ENCODE results near the gene FURIN. TPM values are rescaled to one million over a fixed set of nuclear protein-coding genes. Genes with fewer than 3 reads are reported as not detected.
"Not testable (repeated sequence)": the region's sequence is repeated elsewhere in the genome, so short reads cannot be mapped to it uniquely, and the experiment has no call there.

The FURIN gene
- total RNA-seq, 1 donor from 2014 or later, result 933 TPM

- intact Hi-C loops (cut with micrococcal nuclease), result no loop called here
Observed at GRCh38 chr15:90895571-90896117, 27.3 kb downstream of the FURIN start.

DNA sequence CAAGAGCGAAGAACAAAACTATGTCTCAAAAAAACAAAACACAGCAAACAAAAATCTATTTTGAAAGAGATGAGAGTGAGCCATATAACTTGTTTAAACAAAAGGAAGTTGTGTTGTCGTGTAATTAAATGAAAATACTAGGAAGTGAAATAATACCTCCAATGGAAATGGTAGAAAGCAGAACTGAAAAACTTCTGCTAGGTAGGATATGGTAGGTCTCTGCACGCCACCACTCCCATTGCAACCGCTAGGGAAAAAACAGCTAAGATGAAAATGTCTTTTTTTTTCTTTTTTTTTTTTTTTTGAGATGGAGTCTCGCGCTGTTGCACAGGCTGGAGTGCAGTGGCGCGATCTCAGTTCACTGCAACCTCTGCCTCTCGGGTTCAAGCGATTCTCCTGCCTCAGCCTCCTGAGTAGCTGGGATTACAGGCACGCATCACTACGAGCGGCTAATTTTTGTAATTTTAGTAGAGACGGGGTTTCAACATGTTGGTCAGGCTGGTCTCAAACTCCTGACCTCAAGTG, 28.8 kb downstream of the FURIN start:
- intact Hi-C loops (cut with micrococcal nuclease), result not testable (repeated sequence)

- intact Hi-C loops (cut with micrococcal nuclease), result loop anchor here (1.0 to 10.0 kb wide), 5 partner anchors 23 to 367 kb away; partner anchors contain the start of gene BLM
Observed at GRCh38 chr15:90901175-90902039, 33.0 kb downstream of the FURIN start.

GRCh38 chr15:90902040-90902839, 33.9 kb downstream of the FURIN start:
- intact Hi-C loops (cut with micrococcal nuclease), result loop anchor here (1.0 to 10.0 kb wide), 5 partner anchors 22 to 367 kb away; partner anchors contain the start of gene BLM

GRCh38 chr15:90902840-90903732, 34.7 kb downstream of the FURIN start, which contains the start of gene MAN2A2:
Gene MAN2A2 (plus strand): TSS chr15:90903302. CDS start chr15:90904208, 906 bp downstream.
- intact Hi-C loops (cut with micrococcal nuclease), result loop anchor here (1.0 to 10.0 kb wide), 7 partner anchors 21 to 368 kb away; partner anchors contain the start of genes BLM and RCCD1

DNA sequence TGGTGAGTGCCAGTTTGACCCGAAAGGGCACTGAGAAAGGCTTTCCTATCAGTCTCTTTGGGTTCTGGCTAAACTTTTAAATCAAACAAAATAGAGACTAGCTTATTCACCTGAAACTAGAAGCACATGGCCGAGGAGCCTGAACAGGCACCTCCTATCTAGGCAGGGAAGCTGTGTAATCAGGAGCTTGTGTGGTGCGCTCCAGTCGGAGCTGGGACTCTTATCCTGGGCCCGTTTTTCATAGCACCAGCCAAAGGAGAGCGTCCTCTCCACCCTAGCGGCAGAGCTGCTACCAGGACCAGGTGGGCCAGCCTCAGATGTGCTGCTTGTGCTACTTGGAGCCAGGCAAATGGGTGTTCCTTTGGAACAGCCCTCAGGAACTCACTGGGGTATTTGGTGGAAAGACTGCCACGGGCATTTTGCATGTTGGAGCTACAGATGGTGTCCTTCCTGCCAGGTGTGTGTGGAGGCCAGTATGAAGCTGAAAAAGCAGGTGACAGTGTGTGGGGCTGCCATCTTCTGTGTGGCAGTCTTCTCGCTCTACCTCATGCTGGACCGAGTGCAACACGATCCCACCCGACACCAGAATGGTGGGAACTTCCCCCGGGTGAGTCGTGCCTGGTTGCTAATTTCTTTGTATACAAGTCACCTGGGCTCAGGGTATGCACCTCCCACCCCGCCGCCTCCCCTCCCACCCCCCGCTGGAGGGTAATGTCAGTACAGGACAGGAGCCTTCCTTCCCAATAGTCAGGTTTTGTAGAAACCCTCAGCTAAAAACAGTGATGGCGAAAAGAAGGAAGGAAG, 35.5 kb downstream of the FURIN start:
- intact Hi-C loops (cut with micrococcal nuclease), result loop anchor here (1.0 to 10.0 kb wide), 4 partner anchors 30 to 369 kb away; partner anchors contain the start of gene RCCD1

GRCh38 chr15:90904746-90905145, 36.4 kb downstream of the FURIN start:
- intact Hi-C loops (cut with micrococcal nuclease), result loop anchor here (10.0 kb wide), 1 partner anchor 370 kb away; no protein-coding TSS in a partner anchor

DNA sequence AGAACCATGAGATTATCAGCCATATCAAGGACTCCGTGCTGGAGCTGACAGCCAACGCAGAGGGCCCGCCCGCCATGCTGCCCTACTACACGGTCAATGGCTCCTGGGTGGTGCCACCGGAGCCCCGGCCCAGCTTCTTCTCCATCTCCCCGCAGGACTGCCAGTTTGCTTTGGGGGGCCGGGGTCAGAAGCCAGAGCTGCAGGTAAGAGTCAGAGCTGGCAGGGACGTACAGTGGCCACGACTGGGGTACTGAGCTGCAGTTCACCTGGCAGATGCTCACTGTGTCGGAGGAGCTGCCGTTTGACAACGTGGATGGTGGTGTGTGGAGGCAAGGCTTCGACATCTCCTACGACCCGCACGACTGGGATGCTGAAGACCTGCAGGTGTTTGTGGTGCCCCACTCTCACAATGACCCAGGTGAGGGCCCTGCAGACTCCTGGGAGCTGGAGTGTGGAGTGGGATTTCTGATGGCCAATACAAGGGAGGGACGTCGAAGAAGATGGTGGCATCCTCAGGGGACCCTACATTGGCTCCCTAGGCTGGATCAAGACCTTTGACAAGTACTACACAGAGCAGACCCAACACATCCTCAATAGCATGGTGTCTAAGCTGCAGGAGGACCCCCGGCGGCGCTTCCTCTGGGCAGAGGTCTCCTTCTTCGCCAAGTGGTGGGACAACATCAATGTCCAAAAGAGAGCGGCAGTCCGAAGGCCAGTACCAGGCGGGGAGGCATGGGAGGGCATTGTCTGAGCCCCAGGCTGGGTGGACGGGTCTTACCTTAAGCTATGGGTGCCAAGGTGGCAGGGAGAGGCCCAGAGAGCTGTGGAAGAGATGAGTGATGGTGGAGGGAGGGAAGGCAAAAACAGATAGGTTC, 37.2 kb downstream of the FURIN start:
- intact Hi-C loops (cut with micrococcal nuclease), result loop anchor here (10.0 kb wide), 1 partner anchor 371 kb away; no protein-coding TSS in a partner anchor

DNA sequence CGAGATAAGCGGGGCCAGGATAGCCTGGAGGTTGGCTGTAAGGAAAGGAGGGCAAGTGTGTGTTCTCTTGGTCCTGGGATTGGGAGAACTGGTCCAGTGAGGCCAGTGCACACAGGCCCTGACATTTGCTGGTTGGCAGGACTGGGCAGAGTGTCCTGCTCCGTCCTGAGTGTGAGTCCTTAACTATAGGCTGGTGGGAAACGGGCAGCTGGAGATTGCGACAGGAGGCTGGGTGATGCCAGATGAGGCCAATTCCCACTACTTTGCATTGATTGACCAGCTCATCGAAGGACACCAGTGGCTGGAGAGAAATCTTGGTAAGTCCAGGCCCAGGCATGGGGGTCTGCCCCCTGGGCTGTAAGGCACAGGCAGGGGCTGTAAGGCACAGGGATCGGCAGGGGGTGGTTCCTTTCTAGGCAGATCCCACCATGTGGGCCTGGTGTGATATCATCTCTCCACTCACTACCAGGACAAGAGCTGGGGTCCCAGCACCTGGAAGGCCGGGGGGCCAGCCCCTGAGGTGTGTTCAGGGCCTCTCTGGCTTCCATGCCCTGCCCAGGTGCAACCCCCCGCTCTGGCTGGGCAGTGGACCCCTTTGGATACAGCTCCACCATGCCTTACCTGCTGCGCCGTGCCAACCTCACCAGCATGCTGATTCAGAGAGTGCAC, 37.9 kb downstream of the FURIN start:
- intact Hi-C loops (cut with micrococcal nuclease), result loop anchor here (10.0 kb wide), 1 partner anchor 372 kb away; no protein-coding TSS in a partner anchor

- intact Hi-C loops (cut with micrococcal nuclease), result loop anchor here (10.0 kb wide), 1 partner anchor 372 kb away; no protein-coding TSS in a partner anchor
Observed at GRCh38 chr15:90907051-90907660, 38.8 kb downstream of the FURIN start.

DNA sequence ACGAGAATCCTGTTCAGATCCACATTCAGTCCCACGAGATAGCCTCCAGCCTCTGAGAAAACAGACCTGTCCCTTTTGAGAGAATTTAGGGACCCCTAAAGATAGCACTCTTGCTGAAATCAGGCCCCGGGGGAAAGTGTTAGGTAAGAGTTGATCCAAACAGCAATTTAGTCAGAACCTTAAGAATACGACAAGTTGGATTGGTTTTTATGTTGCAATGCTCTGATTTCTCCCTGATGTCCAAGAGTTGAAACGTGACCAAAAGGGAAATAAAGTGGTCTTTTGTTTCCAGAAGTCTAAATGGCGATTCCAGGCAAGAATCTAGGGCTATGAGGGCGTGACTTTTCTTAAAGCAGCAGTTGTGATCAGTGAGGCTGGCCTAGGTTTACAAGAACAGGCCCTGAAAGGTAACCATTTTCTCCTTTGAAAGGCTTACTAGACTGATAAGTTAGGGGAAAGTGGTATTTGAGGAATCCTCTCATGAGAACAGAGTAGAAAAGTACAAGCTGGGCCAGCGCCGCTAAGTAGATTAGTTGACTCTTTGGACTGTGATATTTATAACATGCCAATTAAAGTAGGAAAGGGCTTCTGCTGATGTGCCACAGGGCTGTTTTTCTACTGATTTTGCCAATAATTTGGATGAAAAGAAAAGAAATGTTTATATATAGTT, 39.6 kb downstream of the FURIN start:
- intact Hi-C loops (cut with micrococcal nuclease), result loop anchor here (10.0 kb wide), 1 partner anchor 373 kb away; no protein-coding TSS in a partner anchor

- intact Hi-C loops (cut with micrococcal nuclease), result loop anchor here (10.0 kb wide), 1 partner anchor 375 kb away; no protein-coding TSS in a partner anchor
Observed at GRCh38 chr15:90909449-90909848, 41.1 kb downstream of the FURIN start.

DNA sequence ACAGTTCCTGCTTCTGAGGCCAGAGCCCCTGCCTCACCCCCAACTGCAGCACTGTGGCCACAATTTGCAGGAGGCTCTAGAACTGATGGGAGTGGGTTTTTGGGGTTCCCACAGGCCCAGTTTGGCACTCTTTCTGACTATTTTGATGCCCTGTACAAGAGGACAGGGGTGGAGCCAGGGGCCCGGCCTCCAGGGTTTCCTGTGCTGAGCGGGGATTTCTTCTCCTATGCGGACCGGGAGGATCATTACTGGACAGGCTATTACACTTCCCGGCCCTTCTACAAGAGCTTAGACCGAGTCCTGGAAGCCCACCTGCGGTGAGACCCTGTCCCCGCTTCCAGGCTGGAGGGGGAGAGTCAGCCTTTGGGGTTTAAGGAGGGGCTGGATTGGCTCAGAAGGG, 41.6 kb downstream of the FURIN start:
- intact Hi-C loops (cut with micrococcal nuclease), result loop anchor here (10.0 kb wide), 1 partner anchor 375 kb away; no protein-coding TSS in a partner anchor

GRCh38 chr15:90910441-90911301, 42.3 kb downstream of the FURIN start:
- intact Hi-C loops (cut with micrococcal nuclease), result no loop called here

- intact Hi-C loops (cut with micrococcal nuclease), result no loop called here
Observed at GRCh38 chr15:90911302-90911623, 42.9 kb downstream of the FURIN start.

All from T-helper 1 cell treated with Interleukin-12 subunit alpha and Interleukin-12 subunit beta and Interleukin-4 antibody, amounts not matched to agents 30 ng/mL and 1 ng/mL, for 36 hours (primary cell).